ENCODE data around the gene SCYGR4.

GRCh38 chr2:227642656-227643055 is 25.4 kb downstream of the SCYGR4 start:
- TF ChIP-seq CTCF (IDR thresholded peaks at IDR 0.05) (no peak), POLR2A (IDR thresholded peaks at IDR 0.05) (no peak)

Measured in vagina (tissue), 2 donors.